HAP-1 (cell line): ENCODE results near the gene PLA2G3.
"Not testable (repeated sequence)": the region's sequence is repeated elsewhere in the genome, so short reads cannot be mapped to it uniquely, and the experiment has no call there.

Source experiments
- DNase-seq, 2 experiments: peaks; one replicate each; pipeline ENCODE4 v3.0.0-alpha.2; 2016 to 2020; ENCODE audit warnings: low spot score in 2 of 2
- H3K27me3 ChIP-seq: fragments of 250-450 bp; sonication (Bioruptor Pico); 2 replicates; pipeline ENCODE4 v1.5.1; 2020; ENCODE audit warnings: low read depth, mild to moderate bottlenecking, moderate library complexity
- H3K36me3 ChIP-seq: fragments of 250-450 bp; sonication (Bioruptor Pico); replicated peaks from 2 replicates; pipeline ENCODE4 v1.5.1; 2020; ENCODE audit warnings: mild to moderate bottlenecking
- H3K4me1 ChIP-seq: fragments of 250-450 bp; sonication (Bioruptor Pico); 2 replicates; pipeline ENCODE4 v1.5.1; 2020; ENCODE audit warnings: mild to moderate bottlenecking
- H3K4me3 ChIP-seq: fragments of 250-450 bp; sonication (Bioruptor Pico); 2 replicates; pipeline ENCODE4 v1.5.1; 2020; ENCODE audit warnings: mild to moderate bottlenecking, moderate library complexity
- H3K9me3 ChIP-seq: fragments of 250-450 bp; sonication (Bioruptor Pico); 2 replicates; pipeline ENCODE4 v1.5.1; 2020; ENCODE audit warnings: mild to moderate bottlenecking, moderate library complexity
- in situ Hi-C: fragments of 300-500 bp; cut with MboI; formaldehyde crosslinking; loops from 3 replicates; pipeline ENCODE4 v1.14.3; 2020; ENCODE audit warnings: low sequenced_read_pairs, inconsistent platforms, mixed read lengths

PLA2G3 gene

GRCh38 chr22:31139866-31140716 is at the start of gene PLA2G3:
PLA2G3 (minus strand) TSS chr22:31140508; CDS start chr22:31140354, 154 bp downstream.
- Histone ChIP-seq H3K4me3 (no peak within 1 kb of the TSS), H3K36me3 (no peaks in the 10 kb centered on the region), H3K27me3 (peaks cover 11% of the 10 kb centered on the region; the same call in 1 of the 2 replicates), H3K9me3 (no peaks in the 10 kb centered on the region; the same call in 1 of the 2 replicates), H3K4me1 (no peaks in the 10 kb centered on the region)
- in situ Hi-C loops = loop anchor here (10.0 kb wide), 1 partner anchor 385 kb away; no protein-coding TSS in a partner anchor
- peak; percentile 12 to 69 for DNase-seq

- DNase-seq = no peak
- H3K4me3 ChIP-seq = no peak overlapping the region
- H3K36me3 ChIP-seq = 0 out of 2 replicates have a peak, but pooled peaks cover under 1% of the 10 kb centered on the region
- in situ Hi-C loops = no loop called here
- H3K4me1 ChIP-seq = no peaks in the 10 kb centered on the region
- H3K27me3 ChIP-seq = no peaks in the 10 kb centered on the region
- H3K9me3 ChIP-seq = no peaks in the 10 kb centered on the region
Measured at GRCh38 chr22:31187627-31188026, 47.3 kb upstream of the PLA2G3 start.

GRCh38 chr22:31185056-31185455 is 44.7 kb upstream of the PLA2G3 start:
- no peaks in the 10 kb centered on the region for H3K9me3 ChIP-seq
- H3K36me3 ChIP-seq = peaks cover 8% of the 10 kb centered on the region; the same call in 1 of the 2 replicates
- no peaks in the 10 kb centered on the region for H3K4me1 ChIP-seq
- DNase-seq = no peak
- H3K27me3 ChIP-seq = no peaks in the 10 kb centered on the region
- in situ Hi-C loops = no loop called here
- H3K4me3 ChIP-seq = no peak overlapping the region

DNA sequence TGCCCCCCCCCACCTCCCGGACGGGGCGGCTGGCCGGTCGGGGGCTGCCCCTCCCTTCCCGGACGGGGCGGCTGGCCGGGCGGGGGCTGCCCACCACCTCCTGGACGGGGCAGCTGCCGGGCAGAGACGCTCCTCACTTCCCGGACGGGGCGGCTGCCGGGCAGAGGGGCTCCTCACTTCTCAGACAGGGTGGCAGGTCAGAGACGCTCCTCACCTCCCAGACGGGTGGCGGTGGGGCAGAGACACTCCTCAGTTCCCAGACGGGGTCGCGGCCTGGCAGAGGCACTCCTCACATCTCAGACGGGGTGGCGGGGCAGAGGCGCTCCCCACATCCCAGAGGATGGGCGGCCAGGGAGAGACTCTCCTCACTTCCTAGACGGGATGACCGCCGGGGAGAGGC is 43.7 kb upstream of the PLA2G3 start:
- peaks cover 8% of the 10 kb centered on the region; the same call in 1 of the 2 replicates for H3K36me3 ChIP-seq
- H3K27me3 ChIP-seq = no peaks in the 10 kb centered on the region
- in situ Hi-C loops = no loop called here
- H3K4me1 ChIP-seq = no peaks in the 10 kb centered on the region
- DNase-seq = no peak
- no peak overlapping the region for H3K4me3 ChIP-seq
- H3K9me3 ChIP-seq = no peaks in the 10 kb centered on the region

DNA sequence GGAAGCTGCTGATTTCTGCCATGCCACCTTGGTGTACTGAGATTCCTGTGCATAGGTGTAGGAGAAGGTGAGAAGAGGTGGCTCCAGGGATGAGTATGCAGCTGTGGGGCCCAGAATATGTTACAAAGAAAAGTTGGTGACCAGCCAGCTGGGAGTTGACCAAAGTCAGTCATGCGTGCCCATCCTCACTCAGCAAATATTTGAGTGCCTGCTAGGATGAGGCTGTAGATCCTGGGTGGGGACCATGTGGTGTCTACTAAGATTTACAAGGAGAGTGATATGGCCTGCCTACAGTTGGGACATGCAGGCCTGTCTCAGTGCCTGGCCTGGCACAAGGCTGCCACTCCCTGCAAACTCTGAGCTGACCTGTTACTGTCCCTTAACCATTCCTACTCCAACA is 39.0 kb upstream of the PLA2G3 start:
- H3K36me3 ChIP-seq = peaks cover 16% of the 10 kb centered on the region
- no peaks in the 10 kb centered on the region for H3K4me1 ChIP-seq
- in situ Hi-C loops = no loop called here
- no peak overlapping the region for H3K4me3 ChIP-seq
- no peak for DNase-seq
- no peaks in the 10 kb centered on the region for H3K27me3 ChIP-seq
- no peaks in the 10 kb centered on the region for H3K9me3 ChIP-seq

- in situ Hi-C loops = no loop called here
- Histone ChIP-seq H3K4me3 (no peak overlapping the region), H3K4me1 (no peaks in the 10 kb centered on the region), H3K27me3 (no peaks in the 10 kb centered on the region), H3K36me3 (peaks cover 20% of the 10 kb centered on the region), H3K9me3 (no peaks in the 10 kb centered on the region)
- DNase-seq = no peak
Measured at GRCh38 chr22:31178859-31179258, 38.6 kb upstream of the PLA2G3 start.

GRCh38 chr22:31177420-31178162 is 37.3 kb upstream of the PLA2G3 start:
- Histone ChIP-seq H3K4me3 (no peak overlapping the region), H3K9me3 (no peaks in the 10 kb centered on the region), H3K4me1 (no peaks in the 10 kb centered on the region), H3K36me3 (peaks cover 19% of the 10 kb centered on the region), H3K27me3 (no peaks in the 10 kb centered on the region)
- in situ Hi-C loops = no loop called here
- no peak for DNase-seq

DNA sequence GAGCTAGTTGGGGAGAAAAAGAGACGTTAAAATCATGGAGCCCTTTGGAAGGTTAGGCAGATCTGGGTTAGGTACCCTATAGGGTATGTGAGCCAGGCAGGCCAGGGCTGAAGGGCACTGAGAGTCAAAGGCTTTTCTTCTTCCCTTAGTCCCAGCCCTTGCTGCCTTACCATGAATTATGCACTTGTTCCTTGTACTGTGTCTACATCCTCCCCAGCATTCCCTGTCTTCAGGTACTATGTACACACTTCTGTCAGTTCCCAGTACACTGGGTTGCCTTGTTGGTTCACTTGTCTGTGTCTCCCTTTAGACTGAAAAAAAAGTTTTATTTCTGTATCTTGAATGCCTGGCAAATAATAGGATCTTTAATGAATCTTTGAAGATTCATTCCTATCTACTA is 36.6 kb upstream of the PLA2G3 start:
- in situ Hi-C loops = no loop called here
- Histone ChIP-seq H3K4me3 (no peak overlapping the region), H3K9me3 (no peaks in the 10 kb centered on the region), H3K27me3 (no peaks in the 10 kb centered on the region), H3K4me1 (no peaks in the 10 kb centered on the region), H3K36me3 (peaks cover 15% of the 10 kb centered on the region)
- no peak for DNase-seq

DNA sequence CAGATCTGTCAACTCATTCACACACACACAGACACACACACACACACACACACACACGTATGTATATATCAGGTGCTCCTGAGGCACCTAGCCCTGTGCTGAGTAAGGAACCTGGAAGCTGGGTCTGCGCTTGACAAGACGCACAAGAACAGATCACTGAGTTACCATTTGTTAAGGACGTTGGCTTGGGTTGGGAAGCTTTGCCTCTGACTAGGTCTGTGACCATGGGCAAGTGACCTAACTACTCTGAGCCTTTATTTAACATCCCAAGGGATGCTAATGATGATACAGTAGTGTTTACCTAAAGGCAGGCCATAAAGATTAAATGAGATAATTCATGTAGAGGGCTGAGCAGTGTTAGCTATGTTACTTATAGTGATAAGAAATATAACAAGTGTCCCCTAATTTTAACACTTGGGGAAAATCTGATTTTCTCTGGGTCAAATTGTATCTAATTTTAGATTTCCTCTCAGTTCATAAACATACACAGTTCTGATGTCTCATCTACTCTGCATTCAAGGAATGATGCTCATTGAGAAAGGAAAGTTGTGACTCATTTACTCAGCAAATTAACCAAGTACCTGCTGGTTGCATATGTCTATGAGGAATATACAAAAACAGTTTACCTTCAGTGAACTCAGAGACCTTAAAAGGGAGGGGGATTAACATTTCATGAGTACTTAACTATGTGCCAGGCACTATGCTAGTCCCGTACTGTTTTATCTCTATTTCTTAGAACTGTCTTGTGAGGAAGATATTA is 33.3 kb upstream of the PLA2G3 start:
- H3K36me3 ChIP-seq = peaks cover 10% of the 10 kb centered on the region
- no peak for DNase-seq
- no peaks in the 10 kb centered on the region for H3K9me3 ChIP-seq
- H3K4me3 ChIP-seq = no peak overlapping the region
- in situ Hi-C loops = no loop called here
- H3K27me3 ChIP-seq = no peaks in the 10 kb centered on the region
- H3K4me1 ChIP-seq = no peaks in the 10 kb centered on the region

GRCh38 chr22:31171734-31172133 is 31.4 kb upstream of the PLA2G3 start:
- in situ Hi-C loops, H3K4me3 ChIP-seq, H3K4me1 ChIP-seq, H3K27me3 ChIP-seq, DNase-seq, H3K9me3 ChIP-seq: not testable (repeated sequence)
- H3K36me3 ChIP-seq = peaks cover 11% of the 10 kb centered on the region; the same call in 1 of the 2 replicates

DNA sequence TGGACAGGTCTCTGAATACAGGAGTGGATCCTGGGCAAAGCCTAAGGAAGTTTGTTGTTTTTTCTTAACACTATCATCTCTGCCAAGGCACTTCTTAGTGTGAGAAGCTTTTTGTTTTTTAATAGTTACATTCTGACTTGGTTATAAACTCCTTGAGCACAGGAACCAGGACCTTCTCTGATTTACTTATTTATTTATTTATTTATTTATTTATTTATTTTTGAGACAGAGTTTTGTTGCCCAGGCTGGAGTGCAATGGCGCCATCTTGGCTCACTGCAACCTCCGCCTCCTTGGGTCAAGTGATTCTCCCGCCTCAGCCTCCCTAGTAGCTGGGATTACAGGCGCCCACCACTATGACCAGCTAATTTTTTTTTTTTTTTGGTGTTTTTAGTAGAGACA is 30.7 kb upstream of the PLA2G3 start:
- Histone ChIP-seq H3K27me3 (no peaks in the 10 kb centered on the region), H3K9me3 (no peaks in the 10 kb centered on the region), H3K36me3 (peaks cover 11% of the 10 kb centered on the region), H3K4me3 (no peak overlapping the region), H3K4me1 (no peaks in the 10 kb centered on the region)
- in situ Hi-C loops = no loop called here
- no peak for DNase-seq

- Histone ChIP-seq H3K27me3 (0 out of 2 replicates have a peak, but pooled peaks cover 1% of the 10 kb centered on the region), H3K4me3 (no peak overlapping the region), H3K4me1 (peaks cover 7% of the 10 kb centered on the region), H3K36me3 (peaks cover 11% of the 10 kb centered on the region), H3K9me3 (no peaks in the 10 kb centered on the region)
- in situ Hi-C loops = no loop called here
- DNase-seq = no peak
Measured at GRCh38 chr22:31162015-31162765, 21.9 kb upstream of the PLA2G3 start.

DNA sequence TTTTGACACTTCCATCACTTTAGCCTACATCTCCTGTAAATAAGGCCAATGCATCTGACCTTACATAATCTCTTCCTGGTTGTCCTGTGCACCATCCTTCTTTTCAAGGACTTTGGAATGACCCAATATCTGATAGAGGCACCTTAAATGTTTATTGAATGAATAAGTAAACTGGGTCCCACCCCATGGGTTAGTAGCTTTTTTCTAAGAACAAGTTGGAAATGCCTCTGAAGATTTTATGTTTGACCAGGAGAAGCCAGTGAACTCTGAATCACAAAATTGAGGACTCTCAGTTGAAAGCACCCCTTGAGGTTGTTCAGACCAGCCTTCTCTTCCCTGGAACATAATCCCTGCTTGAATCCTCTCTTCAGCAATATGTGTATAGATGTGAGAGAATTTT is 21.1 kb upstream of the PLA2G3 start:
- no peaks in the 10 kb centered on the region for H3K9me3 ChIP-seq
- DNase-seq = no peak
- H3K36me3 ChIP-seq = peaks cover 11% of the 10 kb centered on the region; the same call in 1 of the 2 replicates
- H3K4me3 ChIP-seq = peak overlapping the region; percentile 75; the same call in 1 of the 2 replicates
- in situ Hi-C loops = no loop called here
- peaks cover 7% of the 10 kb centered on the region for H3K4me1 ChIP-seq
- H3K27me3 ChIP-seq = 0 out of 2 replicates have a peak, but pooled peaks cover 5% of the 10 kb centered on the region
